Measurements from ENCODE around the gene LOXL1. TPM values are rescaled to one million over a fixed set of nuclear protein-coding genes. Genes with fewer than 3 reads are reported as not detected.

Gene LOXL1
- total and polyA plus RNA-seq, 9 of the 15 experiments (the other 6 are each of a cell fraction or from before 2014, with no cell fraction given): 0.14 TPM; not detected in 8

- no peak for TF ChIP-seq ZBTB2 (IDR thresholded peaks at IDR 0.05)
- no peak for TF ChIP-seq ZMIZ1 (IDR thresholded peaks at IDR 0.05; ENCODE audit: low read depth in 2 of 2, low read length in 2 of 2)
- no peak for TF ChIP-seq SRSF1 (IDR thresholded peaks at IDR 0.05; ENCODE audit: low read depth, low read length)
- TF ChIP-seq ESRRA (IDR thresholded peaks at IDR 0.05; ENCODE audit: borderline replicate concordance, low read depth): no peak
Observed at GRCh38 chr15:73942751-73943270, 16.5 kb downstream of the LOXL1 start (continued).

All from K562 (cell line).